GM12892 (cell line): Measurements from ENCODE around the gene GIPC1.

Source experiments
- POLR2A ChIP-seq: IDR thresholded peaks from 2 replicates; pipeline ENCODE4 v1.6.1; 2011; ENCODE audit warnings: low read depth, low read length, control low read depth
- POLR2AphosphoS5 ChIP-seq: IDR thresholded peaks from 2 replicates; pipeline ENCODE4 v1.6.1; 2011; ENCODE audit warnings: low read depth, low read length, control low read depth
- TAF1 ChIP-seq: IDR thresholded peaks from 2 replicates; pipeline ENCODE4 v1.6.1; 2011; ENCODE audit warnings: low read depth, mild to moderate bottlenecking, control low read depth, low read length, borderline replicate concordance

- TF ChIP-seq POLR2A = no peak
- no peak for TF ChIP-seq POLR2AphosphoS5
- no peak for TF ChIP-seq TAF1
Measured at GRCh38 chr19:14450168-14450874, 45.6 kb downstream of the GIPC1 start.
